ENCODE data around the gene KCNK4.
A peak's percentile ranks its signal among the peaks of the same experiment; 100 is the strongest.
"Not testable (repeated sequence)": the region's sequence is repeated elsewhere in the genome, so short reads cannot be mapped to it uniquely, and the experiment has no call there.

KCNK4 gene

DNA sequence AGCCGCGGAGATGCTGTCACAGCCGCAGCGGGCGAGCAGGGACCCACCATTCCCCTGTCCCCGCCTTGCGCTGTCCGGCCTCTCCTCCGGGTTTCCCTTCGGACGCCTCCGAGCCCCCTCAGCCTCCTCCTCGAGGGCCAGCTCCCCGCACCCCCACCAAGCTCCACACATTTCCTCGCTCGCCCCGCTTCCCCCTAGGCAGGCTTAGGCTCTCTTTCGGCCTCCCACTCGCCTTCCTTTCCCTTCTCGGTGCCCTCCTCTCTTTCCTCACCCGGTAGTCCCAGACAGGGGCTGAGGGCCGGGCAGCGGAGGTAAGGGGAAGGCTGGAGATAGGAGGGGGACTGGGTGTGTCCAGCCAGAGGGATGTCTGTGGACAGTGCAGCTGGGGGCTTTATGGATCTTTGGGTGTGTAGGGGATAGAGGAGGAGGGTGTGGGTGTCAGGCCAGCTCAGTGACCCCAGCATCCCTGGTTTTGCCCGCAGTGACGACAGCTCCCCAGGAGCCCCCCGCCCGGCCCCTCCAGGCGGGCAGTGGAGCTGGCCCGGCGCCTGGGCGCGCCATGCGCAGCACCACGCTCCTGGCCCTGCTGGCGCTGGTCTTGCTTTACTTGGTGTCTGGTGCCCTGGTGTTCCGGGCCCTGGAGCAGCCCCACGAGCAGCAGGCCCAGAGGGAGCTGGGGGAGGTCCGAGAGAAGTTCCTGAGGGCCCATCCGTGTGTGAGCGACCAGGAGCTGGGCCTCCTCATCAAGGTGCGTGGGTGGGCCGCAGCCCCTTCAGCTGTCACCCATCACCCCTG is 1.6 kb downstream of the KCNK4 start:
- no peak for DNase-seq

GRCh38 chr11:64294774-64295173 is 3.7 kb downstream of the KCNK4 start:
- DNase-seq: no peak

GRCh38 chr11:64295760-64296159 is 4.7 kb downstream of the KCNK4 start:
- no peak for DNase-seq

DNA sequence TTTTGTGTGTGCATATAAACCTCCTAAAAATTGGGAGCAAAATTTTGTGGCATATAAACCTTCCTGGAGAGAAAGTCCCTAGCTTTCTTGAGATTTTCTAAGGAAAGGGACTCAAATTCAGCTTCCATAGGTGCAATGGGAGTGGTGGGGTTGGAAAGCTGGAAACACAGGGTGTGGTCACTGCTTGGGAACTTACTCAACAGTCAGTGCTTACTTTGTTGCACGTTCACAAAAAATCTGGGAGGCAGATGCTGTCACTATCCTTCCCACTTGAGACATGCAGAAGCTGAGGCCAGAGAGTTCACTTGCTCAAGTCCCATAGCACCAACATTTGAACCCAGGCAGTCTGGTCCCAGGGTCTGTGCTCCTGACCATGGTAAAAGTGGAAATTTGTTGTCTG is 5.1 kb downstream of the KCNK4 start:
- DNase-seq: no peak

DNA sequence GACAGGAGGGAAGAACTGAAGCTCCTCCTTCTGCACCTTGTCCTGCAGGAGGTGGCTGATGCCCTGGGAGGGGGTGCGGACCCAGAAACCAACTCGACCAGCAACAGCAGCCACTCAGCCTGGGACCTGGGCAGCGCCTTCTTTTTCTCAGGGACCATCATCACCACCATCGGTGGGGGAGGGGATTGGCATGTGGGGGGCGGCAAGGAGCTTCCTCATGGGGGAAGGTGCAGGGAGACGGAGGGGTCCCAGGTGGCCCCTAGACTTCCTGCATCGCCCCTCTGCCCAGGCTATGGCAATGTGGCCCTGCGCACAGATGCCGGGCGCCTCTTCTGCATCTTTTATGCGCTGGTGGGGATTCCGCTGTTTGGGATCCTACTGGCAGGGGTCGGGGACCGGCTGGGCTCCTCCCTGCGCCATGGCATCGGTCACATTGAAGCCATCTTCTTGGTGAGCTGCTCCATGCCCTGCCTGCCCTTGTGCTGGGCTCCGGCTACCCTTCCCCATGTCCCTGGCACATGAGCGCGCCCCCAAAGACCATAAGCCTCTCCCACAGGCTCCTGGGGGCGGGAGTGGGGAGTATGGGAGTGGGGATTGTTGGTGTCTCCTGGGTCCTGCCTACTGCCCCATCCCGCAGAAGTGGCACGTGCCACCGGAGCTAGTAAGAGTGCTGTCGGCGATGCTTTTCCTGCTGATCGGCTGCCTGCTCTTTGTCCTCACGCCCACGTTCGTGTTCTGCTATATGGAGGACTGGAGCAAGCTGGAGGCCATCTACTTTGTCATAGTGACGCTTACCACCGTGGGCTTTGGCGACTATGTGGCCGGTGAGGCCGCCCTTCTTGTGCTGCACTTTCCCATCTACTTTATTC is 6.0 kb downstream of the KCNK4 start:
- no peak for DNase-seq

DNA sequence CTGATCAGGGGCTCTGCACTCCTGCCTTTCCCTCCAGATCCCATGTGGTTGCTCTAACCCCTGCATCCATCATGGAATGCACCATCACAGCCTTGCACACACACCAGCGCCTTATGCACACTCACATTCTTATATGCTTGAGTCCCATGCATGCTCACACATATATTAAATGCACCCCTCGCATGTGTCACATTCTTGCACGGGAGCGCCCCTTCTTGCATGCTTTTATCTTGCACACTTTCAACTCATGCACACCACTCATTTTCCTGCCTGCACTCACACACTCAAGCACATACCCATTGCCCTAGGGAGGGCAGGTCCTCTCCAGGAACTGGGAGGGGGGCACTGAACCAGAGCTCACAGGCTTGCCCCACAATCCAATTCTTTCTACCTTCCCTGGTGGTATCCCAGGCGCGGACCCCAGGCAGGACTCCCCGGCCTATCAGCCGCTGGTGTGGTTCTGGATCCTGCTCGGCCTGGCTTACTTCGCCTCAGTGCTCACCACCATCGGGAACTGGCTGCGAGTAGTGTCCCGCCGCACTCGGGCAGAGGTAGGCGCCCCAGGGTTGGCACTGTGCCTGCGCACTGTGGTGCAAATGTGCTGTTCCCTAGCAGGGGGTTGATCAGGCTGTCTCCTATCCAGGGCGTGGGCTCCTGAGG is 6.7 kb downstream of the KCNK4 start:
- DNase-seq: no peak

DNA sequence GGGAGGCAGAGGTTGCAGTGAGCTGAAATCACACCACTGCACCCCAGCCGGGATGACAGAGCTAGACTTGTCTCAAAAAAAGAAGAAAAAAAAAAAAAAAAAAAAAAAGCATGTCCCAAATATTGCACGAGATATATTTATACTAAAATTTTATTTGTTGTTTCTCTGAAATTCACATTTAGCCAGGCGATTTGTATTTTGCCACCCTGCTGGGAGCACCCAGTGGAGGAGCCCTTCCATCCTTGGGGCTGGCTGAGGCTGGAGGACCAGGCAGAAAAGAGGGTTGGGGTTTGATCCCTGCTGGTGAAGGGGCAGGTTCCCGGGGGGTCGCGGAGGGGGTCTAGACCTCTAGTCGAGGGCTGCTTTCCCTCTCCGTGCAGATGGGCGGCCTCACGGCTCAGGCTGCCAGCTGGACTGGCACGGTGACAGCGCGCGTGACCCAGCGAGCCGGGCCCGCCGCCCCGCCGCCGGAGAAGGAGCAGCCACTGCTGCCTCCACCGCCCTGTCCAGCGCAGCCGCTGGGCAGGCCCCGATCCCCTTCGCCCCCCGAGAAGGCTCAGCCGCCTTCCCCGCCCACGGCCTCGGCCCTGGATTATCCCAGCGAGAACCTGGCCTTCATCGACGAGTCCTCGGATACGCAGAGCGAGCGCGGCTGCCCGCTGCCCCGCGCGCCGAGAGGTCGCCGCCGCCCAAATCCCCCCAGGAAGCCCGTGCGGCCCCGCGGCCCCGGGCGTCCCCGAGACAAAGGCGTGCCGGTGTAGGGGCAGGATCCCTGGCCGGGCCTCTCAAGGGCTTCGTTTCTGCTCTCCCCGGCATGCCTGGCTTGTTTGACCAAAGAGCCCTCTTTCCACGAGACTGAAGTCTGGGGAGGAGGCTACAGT is 8.1 kb downstream of the KCNK4 start:
- no peak for DNase-seq

DNA sequence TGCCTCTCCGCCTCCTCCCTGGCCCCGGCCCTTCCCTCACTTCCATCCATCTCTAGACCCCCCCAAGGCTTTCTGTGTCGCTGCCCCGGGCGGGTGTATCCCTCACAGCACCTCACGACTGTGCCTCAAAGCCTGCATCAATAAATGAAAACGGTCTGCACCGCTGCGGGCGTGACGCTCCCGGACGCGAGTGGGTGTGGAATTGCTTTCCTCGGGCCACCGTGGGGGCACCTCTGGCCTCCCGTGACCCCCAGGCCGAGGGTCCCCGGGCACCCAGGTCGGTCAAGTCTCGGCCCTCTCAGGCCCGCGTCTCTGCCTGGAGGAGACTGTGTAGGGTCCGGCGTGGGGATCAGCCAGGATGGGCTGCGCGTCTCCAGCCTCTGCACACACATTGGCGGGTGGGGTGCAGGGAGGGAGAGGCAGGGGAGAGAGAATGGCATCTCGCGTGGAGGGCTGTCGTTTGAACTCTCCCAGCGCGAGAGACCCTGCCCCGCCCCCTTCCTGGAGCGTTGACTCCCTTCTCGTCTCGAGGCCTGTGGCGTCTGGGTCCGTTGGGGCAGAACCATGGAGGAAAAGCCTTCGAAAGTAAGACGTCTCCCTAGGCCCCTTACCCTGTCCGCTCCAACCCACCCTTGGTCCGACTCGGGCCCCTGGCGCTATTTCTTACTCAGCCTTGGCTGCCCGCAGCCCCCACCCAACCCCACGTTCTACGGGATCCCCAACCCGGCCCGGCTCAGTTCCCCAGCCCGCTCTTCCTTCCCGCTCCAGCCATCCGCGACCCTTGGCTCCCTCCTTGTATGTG is 8.9 kb downstream of the KCNK4 start, which contains the start of gene CATSPERZ:
Gene CATSPERZ (plus strand): TSS at position 512 of the 802 bp plus-strand sequence. CDS start 53 bp downstream, at position 565.
- no peak for DNase-seq

DNA sequence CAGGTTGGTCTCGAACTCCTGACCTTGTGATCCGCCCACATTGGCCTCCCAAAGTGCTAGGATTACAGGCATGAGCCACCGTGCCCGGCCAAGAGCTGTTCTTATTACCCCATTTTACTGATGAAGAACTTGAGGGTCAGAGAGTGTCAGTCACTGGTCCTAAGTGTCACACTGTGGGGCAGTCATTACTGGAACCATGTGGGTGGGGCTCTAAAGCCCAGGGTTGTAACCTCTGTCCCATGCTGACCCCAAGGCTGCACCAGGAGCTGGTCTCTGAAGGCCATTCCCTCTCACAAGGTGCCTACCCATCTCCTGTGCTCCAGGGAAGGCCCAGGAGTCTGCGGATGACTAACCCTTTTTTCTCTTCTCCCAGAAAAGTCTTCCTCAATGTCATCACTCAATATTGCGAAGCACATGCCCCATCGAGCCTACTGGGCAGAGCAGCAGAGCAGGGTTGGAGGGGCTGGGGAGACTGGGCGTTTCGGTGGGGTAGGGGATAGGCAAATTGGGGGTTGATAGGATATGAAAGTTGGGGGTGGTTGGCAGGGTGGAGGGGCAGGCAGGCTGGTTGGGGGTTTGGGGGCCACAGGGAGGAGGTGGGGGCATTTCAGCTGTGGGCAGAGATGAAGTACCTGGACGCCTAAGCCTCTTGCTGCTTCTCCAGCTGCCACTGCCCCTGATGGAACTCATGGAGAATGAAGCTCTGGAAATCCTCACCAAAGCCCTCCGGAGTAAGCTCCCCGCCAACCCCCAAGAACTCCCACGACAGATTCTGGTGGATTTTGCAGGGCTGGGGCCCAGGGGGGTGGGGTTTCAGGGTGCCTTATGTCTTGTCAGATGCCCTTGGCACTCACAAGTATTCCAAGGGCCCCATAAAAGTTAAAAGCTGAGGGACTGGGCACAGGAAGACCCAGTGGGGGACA is 12.3 kb downstream of the KCNK4 start:
- no peak for DNase-seq

- no peak for DNase-seq
Observed at GRCh38 chr11:64304032-64304315, 12.9 kb downstream of the KCNK4 start.

DNA sequence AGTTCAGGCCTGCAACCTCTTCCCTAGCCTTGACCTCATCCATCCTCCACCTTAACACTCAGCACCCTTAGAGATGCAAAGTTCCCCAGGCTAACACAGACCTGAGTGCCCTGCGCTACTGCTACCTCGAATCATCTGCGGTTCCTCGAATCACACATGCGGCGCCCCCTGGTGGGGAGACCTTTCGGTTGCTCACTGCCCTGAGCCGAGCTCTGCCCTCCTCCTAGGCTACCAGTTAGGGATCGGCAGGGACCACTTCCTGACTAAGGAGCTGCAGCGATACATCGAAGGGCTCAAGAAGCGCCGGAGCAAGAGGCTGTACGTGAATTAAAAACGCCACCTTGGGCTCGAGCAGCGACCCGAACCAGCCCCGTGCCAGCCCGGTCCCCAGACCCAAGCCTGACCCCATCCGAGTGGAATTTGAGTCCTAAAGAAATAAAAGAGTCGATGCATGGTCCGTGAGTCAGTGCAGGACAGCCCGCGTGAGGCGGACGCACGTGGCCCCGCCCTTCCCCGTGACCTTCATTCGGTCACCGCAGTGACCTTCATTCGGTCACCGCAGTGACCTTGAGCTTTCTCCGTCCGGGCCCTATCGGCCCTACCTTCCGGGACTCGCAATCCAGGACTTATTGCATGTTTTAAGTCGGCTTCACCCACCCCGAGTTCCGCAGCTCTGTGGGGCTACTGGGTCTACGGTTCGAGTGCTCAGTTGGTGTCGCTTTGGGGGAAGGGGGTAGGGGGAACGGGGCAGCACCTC is 13.4 kb downstream of the KCNK4 start:
- peak; percentile 86 for DNase-seq

- peak; percentile 97 for DNase-seq
Observed at GRCh38 chr11:64305075-64305690, 14.1 kb downstream of the KCNK4 start, which contains the start of gene ESRRA. Gene ESRRA (plus strand): TSS chr11:64305524. CDS start chr11:64307180, 1,656 bp downstream.

- peak; percentile 35 for DNase-seq
Observed at GRCh38 chr11:64305691-64306562, 14.8 kb downstream of the KCNK4 start.

GRCh38 chr11:64306563-64306875 is 15.4 kb downstream of the KCNK4 start:
- DNase-seq: no peak

DNA sequence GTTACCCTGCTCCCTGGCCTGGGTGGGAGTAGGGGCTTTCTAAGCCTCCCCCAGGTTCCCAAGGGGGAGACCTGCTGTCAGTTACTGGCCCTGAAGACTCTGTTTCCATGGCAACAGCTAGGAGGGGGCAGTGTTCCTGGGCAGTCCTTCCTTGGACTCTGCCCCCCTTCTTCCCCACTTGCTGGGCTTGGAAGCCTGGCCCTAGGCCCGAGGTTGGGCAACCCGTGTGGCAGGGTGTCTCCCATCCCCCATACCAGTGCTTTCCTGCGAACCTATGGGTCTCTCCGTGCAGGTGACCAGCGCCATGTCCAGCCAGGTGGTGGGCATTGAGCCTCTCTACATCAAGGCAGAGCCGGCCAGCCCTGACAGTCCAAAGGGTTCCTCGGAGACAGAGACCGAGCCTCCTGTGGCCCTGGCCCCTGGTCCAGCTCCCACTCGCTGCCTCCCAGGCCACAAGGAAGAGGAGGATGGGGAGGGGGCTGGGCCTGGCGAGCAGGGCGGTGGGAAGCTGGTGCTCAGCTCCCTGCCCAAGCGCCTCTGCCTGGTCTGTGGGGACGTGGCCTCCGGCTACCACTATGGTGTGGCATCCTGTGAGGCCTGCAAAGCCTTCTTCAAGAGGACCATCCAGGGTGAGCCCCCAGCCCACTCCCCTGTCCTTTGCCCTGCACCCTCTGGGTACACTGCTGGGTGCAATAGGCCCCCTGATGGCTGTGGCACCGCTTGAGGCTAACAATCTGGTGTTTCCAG is 15.9 kb downstream of the KCNK4 start:
- no peak for DNase-seq

- not testable (repeated sequence) for DNase-seq
Observed at GRCh38 chr11:64307795-64308194, 16.7 kb downstream of the KCNK4 start.

GRCh38 chr11:64312947-64313346 is 21.8 kb downstream of the KCNK4 start:
- no peak for DNase-seq

Data from NCI-H510A (cell line).